HG03108 (cell line): Measurements from ENCODE around the gene KAZN.
"Not testable (repeated sequence)": the region's sequence is repeated elsewhere in the genome, so short reads cannot be mapped to it uniquely, and the experiment has no call there.

Experiments
- ATAC-seq: cut with Tn5 transposase; IDR thresholded peaks from one replicate; pipeline ENCODE4 v1.9.1; 2021; ENCODE audit warnings: moderate library complexity; ENCODE audit not compliant: unreplicated experiment

The KAZN gene

GRCh38 chr1:15039017-15039648 lies 440.6 kb downstream of the KAZN start:
- no peak for ATAC-seq

DNA sequence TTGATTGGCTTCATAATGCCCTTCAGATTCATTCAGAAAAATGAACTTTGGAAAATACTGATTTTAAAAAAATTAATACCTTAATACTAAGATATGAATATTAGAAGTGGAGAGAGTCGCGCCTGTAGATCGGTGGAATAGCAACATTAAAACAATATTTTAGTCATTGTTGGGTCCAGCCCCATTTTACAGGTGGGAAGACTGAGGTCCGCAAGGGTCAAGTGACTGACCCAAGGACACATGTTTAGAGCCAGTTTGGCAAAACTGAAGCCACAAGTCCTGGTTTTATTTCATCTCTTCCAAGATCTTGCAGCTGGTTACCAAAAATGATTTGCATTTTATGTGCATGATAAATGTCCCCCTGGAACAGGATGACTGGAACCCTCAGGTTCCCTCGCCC lies 441.4 kb downstream of the KAZN start:
- ATAC-seq = no peak

DNA sequence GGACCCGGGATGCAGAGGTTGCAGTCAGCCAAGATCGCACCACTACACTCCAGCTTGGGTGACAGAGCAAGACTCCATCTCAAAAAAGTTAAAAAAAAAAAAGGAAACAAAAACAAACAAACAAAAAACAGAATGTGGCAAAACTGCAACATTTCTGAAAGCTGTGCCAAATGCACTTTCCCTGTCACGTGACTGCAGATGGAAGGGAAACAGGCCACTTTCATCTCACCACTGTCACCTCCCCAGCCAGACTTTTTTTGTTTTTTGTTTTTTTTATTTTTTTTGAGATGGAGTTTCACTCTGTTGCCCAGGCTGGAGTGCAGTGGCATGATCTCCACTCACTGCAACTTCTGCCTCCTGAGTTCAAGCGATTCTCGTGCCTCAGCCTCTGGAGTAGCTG lies 442.2 kb downstream of the KAZN start:
- not testable (repeated sequence) for ATAC-seq

DNA sequence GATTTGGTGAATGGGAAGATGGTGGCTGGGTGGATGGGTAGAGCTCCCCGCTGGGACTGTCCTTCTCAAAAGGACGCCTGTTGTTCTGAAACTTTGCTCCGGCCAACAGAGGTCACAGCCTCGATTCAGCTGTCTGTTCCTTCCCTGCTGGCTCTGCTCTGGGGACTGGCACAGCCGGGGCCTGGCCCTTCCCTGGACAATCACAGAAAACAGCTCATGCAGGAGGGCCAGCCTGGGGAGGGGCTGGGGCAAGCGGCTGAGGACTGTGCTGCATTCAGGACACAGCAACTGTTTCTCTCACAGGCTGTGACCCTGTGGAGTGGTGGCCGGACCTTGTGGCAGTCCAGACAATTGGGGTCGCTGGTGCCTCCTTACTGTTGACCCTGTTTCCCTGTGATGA lies 444.4 kb downstream of the KAZN start:
- no peak for ATAC-seq

- no peak for ATAC-seq
These were observed 445.4 kb downstream of the KAZN start for GRCh38 chr1:15043934-15044333.

GRCh38 chr1:15045123-15045522 lies 446.6 kb downstream of the KAZN start:
- no peak for ATAC-seq

- no peak for ATAC-seq
These were observed 448.1 kb downstream of the KAZN start for GRCh38 chr1:15046487-15047165.

GRCh38 chr1:15047237-15047636 lies 448.8 kb downstream of the KAZN start:
- no peak for ATAC-seq

DNA sequence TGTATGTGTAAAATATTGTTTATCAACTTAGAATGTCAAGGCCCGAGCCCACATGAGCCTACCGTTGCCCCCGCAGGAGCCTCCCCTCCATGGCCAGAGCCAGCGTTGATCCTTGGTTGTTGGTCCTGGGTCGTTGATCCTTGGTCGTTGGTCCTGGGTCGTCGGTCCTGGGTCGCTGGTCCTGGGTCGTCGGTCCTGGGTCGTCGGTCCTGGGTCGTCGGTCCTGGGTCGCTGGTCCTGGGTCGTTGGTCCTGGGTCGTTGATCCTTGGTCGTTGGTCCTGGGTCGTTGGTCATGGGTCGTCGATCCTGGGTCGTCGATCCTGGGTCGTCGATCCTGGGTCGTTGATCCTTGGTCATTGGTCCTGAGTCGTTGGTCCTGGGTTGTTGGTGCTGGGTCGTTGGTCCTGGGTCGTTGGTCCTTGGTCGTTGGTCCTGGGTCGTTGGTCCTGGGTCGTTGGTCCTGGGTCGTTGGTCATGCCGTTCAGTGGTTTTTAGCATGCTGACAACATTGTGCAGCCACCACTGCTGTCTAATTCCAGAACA lies 450.0 kb downstream of the KAZN start:
- no peak for ATAC-seq

DNA sequence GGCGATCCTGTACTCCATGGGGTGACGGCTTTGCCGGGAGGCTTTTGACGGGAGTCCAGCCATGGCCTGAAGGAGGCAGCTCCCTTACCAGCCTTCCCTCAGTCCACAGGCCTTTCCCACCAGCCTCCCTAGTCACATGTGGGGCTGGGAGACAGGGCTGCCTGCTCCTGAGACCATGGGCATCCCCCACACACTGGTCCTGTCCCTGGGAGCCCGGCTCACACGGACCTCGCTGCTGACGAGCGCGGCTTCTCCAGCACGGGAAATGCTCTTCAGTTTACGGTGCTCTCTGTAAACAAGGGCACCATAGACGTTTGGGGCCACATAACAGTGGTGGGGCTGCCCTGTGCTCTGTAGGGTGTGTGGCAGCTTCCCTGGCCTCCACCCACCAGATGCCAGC lies 450.6 kb downstream of the KAZN start:
- ATAC-seq = no peak

DNA sequence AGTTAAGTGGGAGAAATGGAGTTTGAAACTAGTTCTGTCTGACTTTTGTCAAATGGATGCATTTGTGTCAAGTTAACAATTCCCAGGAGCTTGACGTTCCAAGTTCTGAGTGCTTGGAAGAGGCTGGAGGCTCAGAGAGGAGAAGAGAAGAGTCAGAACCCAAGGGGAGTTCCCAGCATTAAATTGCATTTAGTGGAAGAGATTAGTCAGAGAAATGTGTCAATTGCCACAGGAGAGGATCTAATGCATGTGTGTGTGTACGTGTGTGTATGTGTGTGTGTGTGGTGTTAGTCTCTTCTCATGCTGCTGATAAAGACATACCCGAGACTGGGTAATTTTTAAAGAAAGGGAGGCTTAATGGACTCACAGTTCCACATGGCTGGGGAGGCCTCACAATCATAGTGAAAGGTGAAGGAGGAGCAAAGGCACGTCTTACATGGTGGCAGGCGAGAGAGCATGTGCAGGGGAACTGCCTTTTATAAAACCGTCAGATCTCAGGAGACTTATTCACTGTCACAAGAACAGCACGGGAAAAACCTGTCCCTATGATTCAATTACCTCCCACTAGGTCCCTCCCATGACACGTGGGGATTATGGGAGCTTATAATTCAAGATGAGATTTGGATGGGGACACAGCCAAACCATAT lies 453.5 kb downstream of the KAZN start:
- no peak for ATAC-seq

GRCh38 chr1:15053153-15053552 lies 454.7 kb downstream of the KAZN start:
- ATAC-seq = no peak

GRCh38 chr1:15055736-15056415 lies 457.4 kb downstream of the KAZN start:
- no peak for ATAC-seq

DNA sequence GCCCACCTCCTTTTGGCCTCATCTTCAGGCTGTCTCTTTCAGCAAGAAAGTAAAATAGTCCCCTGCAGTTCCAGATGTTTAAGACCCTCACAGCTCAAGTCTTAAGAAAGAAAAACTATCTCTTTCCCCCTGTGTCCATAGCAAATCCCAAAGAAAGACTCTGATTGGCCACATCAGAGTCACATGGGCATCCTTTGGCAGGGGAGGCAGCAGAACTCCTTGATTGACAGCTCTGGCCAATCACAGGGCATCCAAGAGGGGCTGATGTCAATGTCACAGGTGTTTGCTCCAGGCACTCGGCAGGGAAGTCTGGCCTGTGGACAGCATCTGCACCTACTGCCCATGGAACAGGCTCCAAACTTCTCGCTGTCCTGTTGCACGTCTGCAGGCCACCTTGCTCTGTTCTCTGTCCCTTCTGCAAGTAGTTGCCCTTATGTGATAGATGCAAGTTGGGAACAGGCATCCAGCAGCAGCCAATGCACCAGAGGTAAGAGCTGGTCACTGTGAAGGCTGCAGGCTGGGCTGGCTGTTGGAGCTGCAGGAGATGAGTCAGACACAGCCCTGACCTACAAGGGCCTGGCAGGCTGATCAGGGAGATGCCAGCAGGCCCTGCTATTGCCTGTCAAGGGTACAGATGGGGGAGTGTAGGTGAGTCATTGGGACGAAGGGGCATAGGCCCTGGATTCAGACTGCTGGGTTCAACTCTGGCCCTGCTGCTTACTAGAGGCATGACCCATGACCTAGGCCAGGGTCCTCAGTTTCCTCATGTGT lies 458.2 kb downstream of the KAZN start:
- ATAC-seq = no peak

DNA sequence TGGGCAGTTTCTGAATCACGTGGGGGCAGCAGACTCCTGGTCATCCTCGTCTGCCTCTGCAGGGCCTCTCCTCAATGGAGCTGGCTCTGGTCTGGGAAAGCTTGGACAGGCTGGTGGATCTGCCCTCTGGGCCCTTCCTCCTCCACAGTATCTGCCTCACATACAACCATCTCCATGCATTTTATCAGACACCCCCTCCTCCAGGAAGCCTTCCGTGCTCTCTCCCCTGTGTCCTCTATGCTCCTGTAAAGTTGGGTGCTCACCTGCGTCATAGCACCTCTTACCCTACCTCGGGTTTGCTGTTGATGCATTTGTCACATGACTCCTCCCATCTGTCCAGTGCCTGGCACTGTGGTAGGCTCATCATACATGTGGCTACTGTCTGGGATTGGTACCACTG lies 459.3 kb downstream of the KAZN start:
- no peak for ATAC-seq

GRCh38 chr1:15058261-15058660 lies 459.8 kb downstream of the KAZN start:
- no peak for ATAC-seq

DNA sequence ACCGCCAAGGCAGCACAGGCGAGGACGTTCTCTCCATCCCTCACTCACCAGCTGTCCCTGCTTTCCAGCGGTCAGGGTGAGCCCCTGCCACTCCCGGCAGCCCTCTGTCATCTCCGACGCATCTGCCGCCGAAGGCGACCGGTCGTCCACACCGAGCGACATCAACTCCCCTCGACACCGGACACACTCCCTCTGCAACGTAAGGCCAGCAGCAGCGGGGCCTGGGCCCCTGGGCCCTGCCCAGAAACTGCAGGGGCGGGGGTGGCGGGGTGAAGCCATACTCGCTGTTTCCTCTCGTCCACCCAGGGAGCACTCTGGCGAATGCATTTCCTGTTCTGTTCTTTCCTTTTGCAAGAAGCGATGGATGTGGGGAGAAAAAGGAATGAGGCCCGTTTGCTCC lies 461.6 kb downstream of the KAZN start:
- no peak for ATAC-seq

GRCh38 chr1:15062479-15063099 lies 464.1 kb downstream of the KAZN start:
- ATAC-seq = no peak

DNA sequence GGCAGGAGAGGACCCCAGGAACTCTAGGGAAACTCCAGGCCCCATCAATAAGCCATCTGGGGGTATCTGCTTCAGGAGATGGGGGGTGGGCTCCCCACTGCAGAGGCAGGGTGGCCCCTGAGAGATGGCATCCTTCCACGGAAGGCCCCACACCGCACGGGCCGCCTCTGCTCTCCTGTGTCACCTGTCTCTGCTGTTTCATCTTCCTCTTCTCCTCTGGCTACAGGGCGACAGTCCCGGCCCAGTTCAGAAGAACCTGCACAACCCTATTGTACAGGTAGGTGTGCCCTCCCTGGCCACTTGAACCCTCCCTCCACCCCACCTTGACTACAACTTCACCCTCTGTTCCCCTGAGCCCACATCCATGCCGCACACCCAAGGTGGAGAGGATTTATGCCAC lies 464.9 kb downstream of the KAZN start:
- ATAC-seq = no peak

DNA sequence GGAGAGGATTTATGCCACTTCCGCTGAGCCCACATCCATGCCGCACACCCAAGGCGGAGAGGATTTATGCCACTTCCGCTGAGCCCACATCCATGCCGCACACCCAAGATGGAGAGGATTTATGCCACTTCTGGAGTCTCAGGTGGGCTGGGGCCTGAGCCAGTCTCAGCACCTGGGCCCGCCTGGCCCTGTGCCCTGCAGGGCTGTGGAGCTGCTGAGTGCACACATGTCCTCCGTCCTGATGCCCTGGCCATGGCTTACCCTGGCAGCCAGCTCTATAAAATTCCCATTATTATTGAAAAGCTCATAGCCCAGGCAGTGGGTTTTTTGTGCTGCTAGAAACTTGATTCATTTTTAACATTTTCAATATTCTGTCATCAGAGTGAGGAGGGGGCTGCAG lies 465.3 kb downstream of the KAZN start:
- no peak for ATAC-seq
